Activated T-cell treated with anti-CD3 and anti-CD28 coated beads, Interleukin-2, amount 50 U/mL, for 48 hours (primary cell): Measurements from ENCODE around the gene TMEM161B.
"Not testable (repeated sequence)": the region's sequence is repeated elsewhere in the genome, so short reads cannot be mapped to it uniquely, and the experiment has no call there.

Experiments
- DNase-seq, 2 experiments: peaks; one replicate each; pipeline ENCODE4 v3.0.0-alpha.2; 2020

Gene TMEM161B

GRCh38 chr5:88268385-88269184, at the start of gene TMEM161B:
Gene TMEM161B (minus strand): TSS chr5:88268845. CDS start chr5:88268723, 122 bp downstream.
- peak; percentile 92 to 93 for DNase-seq

- no peak for DNase-seq
These were observed 35.7 kb upstream of the TMEM161B start for GRCh38 chr5:88304356-88304755.

DNA sequence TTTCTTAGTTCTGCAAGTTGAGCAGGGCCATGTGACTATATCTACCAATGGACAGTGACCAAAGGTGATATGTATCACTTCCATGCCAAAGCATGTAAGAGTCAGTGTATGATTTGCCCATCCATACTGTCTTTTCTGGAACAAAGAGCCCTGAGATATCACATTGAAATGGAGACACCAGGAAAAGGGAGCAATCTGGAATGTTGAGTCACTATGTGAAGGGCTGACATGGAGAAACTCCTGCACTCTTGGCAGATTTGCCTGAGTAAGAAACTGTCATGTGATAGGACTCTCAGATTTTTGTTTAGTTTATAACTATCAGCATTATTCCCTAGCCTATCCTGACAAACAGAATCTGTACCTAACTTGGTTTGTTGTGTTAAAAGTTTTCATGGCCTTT, 29.8 kb upstream of the TMEM161B start:
- no peak for DNase-seq

DNA sequence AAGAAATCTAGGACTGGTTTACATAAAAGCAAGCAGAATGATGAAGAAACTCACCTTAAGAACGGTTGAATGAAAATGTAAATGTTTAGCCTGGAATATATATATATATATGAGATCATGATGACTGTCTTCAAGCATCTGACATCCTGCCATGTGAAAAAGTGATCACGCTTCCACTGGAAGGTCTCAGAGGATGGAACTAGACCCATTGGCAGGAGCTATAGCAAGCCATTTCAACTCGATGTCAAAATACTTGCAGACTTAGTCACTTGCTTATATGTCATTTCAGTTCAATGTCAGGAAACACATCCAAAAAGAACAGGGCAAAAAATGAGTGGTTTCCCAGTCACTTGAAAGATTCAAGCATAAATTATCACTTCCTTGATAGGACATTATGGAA, 22.2 kb upstream of the TMEM161B start:
- DNase-seq = no peak

GRCh38 chr5:88288528-88289197, 20.0 kb upstream of the TMEM161B start:
- no peak for DNase-seq

DNA sequence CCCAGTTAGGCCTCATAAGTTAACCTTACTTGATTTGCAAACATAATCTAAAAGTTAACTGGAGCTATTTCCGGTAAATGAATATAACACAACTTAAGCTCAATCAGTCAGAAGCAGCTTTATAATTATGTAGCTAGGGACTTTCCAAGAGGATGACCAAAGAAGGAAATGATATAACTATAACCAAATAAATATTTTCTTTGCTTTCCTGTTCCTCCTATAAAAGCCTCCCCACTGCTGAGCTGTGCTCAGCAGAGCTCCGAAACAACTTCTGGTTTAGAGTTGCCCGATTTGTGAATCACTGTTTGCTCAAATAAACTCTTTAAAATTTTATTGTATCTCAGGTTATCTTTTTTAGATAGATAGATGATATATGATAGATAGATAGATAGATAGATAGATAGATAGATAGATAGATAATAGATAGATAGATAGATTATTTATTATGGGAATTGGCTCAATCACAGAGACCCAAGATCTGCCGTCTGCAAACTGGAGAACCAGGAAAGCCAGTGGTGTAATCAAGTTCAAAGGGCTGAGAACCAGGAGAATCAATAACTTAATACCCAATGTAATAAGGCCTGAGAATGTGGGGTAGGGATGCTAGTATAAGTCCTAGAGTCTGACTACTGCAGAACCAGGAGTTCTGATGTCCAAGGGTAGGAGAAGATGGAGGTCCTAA, 19.3 kb upstream of the TMEM161B start:
- no peak for DNase-seq

DNA sequence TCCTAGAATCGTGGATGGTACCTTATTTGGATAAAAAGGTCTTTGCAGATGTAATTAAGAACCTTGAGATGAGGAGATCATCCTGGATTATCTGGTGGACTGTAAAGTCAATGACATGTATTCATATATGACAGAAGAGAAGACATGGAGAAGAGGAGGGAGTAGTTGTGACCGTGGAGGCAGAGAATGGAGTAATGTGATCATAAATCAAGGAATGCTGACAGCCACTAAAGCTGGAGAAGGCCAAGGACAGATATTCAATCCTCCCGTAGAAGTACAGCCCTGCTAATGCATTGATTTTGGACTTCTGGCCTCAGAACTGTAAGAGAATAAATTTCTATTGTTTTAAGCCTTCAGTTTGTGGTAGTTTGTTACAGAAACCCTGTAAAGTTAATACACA, 18.7 kb upstream of the TMEM161B start:
- no peak for DNase-seq

DNA sequence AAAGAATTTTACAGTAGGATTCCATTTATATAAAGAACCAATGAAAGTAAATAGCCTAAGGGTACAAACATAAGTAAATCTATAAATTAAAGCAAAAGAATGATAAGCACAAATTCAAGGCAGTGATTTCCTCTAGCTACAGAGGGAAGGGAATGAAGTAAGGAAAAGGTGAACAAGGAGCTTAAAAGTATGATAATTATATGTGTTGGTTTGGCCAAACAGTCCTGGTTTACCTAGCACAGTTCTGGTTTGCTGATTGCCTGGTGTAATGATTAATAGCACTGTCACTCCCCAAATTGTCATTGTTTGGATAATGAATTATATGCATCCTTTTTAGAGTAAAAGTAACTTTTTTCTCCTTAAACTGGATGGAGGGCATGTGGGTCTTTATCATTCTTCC, 15.0 kb upstream of the TMEM161B start:
- no peak for DNase-seq

DNA sequence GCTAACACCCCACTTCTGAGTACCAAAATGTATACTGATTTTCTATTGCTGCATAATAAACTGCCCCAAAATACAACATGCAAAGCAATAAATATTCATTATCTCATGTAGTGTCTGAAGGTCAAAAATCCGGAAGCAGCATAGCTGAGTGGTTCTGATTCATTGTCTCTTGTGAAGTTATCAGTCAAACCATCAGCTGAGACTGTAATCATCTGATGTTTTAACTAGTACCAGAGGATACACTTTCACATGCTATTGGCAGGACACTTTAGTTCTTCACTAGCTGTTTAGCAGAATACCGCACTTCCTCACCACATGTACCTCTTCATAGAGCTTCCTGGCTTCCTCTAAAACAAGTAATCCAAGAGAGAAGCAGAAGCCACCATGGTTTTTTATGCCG, 12.7 kb upstream of the TMEM161B start:
- DNase-seq = no peak

DNA sequence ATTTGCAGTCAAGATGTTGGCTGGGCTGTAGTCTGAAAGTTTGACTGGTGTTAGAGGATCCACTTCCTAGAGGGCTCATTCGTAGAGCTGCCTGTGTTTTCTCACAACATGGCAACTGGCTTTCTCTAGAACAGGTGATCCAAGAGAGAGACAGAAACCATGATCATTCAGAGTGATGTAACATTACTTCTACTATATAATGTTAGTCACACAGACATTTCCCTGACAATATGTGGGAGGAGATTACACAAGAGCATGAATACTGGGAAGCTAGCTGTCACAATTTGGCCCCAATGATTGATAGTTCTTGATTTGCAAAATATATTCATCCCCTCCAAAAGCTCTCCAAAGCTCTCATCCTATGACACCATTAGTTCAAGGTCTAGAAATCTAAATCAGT, 10.9 kb upstream of the TMEM161B start:
- DNase-seq = no peak

GRCh38 chr5:88276378-88276777, 7.7 kb upstream of the TMEM161B start:
- DNase-seq = no peak

GRCh38 chr5:88275581-88275980, 6.9 kb upstream of the TMEM161B start:
- DNase-seq = no peak

DNA sequence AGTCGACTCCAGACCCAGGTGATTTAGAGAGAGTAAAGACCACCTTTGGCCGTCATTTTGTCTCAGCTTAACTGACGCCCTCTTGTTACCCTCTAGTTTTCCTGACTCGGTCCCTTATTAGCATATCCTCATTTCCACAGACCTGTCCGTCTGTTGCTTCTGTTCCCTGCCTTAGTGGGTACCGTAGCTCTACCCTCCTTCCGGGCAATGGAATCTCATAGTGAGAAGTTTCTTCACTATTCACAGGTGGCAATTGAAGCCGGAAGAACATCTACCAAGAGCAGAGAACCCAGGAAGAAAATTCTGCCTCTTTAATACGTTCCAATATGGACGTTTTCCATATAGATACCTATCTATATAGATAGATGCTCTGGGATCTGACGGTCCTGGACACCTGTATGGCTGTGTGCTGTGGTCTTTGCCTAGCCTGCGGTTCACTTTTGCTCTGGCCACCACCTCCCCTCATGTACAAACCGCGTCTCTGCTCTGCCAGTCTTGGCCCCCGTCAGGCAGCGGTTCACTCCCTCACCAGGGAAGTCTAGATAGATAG, 652 bp upstream of the TMEM161B start:
- DNase-seq = peak in 1 of 2 experiments; percentile 30

DNA sequence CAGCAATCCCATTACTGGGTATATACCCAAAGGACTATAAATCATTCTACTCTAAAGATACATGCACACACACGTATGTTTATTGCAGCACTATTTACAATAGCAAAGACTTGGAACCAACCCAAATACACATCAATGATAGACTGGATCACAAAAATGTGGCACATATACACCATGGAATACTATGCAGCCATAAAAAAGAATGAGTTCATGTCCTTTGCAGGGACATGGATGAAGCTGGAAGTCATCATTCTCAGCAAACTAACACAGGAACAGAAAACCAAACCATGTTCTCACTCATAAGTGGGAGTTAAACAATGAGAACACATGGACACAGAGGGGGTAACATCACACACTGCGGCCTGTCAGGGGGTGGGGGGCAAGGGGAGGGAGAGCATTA, 4.1 kb downstream of the TMEM161B start:
- DNase-seq = not testable (repeated sequence)

DNA sequence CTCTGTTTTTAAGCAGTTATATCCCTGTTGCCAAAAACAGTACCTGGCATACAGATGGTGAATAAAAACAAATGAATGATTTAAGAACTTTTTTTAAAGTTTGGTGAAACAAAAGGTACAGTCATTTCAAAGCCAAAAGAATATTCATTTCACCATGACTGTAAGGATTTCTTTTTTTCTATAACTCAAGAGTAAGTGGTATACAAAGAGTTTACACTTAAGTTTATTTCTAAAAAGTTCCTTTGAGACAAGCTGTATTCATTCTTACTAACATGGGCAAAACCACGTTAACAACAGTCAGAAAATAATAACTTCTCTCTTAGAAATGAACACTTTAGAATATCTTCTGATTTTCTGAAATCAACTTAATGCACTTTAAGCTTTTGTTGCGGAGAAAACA, 5.3 kb downstream of the TMEM161B start:
- DNase-seq = no peak

GRCh38 chr5:88262116-88262515, 6.5 kb downstream of the TMEM161B start:
- DNase-seq = no peak

DNA sequence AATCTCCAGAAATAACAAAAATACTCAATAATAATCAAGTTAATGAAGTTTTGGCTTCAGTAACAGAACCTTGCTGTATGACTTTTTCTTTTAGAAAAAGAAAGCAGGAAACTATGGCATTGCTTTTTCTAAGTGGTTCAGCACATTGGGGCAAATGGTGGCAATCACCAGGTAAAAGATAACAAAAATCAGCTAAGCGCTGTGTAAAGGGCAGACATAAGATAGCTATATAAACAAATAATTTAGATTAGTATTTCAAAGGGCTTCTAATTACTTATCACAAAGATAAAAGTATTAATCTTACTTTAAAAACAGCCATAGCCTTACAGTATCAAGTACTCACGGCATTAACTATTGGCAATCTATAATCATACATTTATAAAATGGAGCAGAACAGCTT, 10.0 kb downstream of the TMEM161B start:
- DNase-seq = no peak

DNA sequence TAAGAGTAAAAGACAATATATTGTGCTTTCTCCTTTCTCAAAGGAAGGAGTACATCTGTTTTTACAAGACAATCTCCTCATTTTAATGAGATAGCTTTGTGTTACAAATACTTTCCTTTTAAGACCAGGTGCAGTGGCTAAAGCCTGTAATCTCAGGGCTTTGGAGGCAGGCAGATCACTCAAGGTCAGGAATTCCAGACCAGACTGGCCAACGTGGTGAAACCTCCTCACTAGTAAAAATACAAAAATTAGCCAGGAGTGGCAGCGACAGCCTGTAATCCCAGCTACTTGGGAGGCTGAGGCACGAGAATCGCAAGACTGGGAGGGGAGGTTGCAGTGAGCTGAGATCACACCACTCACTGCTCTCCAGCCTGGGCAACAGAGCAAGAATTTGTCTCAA, 11.8 kb downstream of the TMEM161B start:
- DNase-seq = no peak

- DNase-seq = no peak
These were observed 12.6 kb downstream of the TMEM161B start for GRCh38 chr5:88256037-88256436.

- DNase-seq = no peak
These were observed 14.3 kb downstream of the TMEM161B start for GRCh38 chr5:88254320-88254719.

GRCh38 chr5:88251048-88251711, 17.5 kb downstream of the TMEM161B start:
- DNase-seq = peak; percentile 48 to 49

GRCh38 chr5:88250010-88250409, 18.6 kb downstream of the TMEM161B start:
- no peak for DNase-seq
